CD4-positive, CD25-positive, alpha-beta regulatory T cell (primary cell): ENCODE results near the gene ABHD5. TPM values are rescaled to one million over a fixed set of nuclear protein-coding genes. Genes with fewer than 3 reads are reported as not detected.
"Not testable (repeated sequence)": the region's sequence is repeated elsewhere in the genome, so short reads cannot be mapped to it uniquely, and the experiment has no call there.

Experiments used
- ATAC-seq, 2 donors: fragments of 150-1000 bp; cut with Tn5 transposase; one replicate each; pipeline ENCODE4 v1.10.0; 2021; ENCODE audit warnings: low read depth in 2 of 2, moderate number of reproducible peaks in 2 of 2, moderate library complexity in 1 of 2
- DNase-seq, 3 donors: peaks; one replicate each; pipeline versions ENCODE4 v3.0.0 to v3.0.0-alpha.2; 2012 to 2022; ENCODE audit warnings: mixed read lengths in 1 of 3
- H3K27ac ChIP-seq: one replicate; pipeline ENCODE4 v1.7.0; 2013; ENCODE audit warnings: mild to moderate bottlenecking, low read length; ENCODE audit not compliant: insufficient read depth, poor library complexity, severe bottlenecking
- H3K27me3 ChIP-seq: one replicate; pipeline ENCODE4 v1.7.0; 2013; ENCODE audit warnings: low read length; ENCODE audit not compliant: control insufficient read depth, insufficient read depth
- H3K36me3 ChIP-seq: one replicate; pipeline ENCODE4 v1.7.0; 2013; ENCODE audit warnings: mild to moderate bottlenecking, low read length, moderate library complexity; ENCODE audit not compliant: control insufficient read depth, insufficient read depth
- H3K4me1 ChIP-seq: 2 replicates; pipeline ENCODE4 v1.7.0; 2013; ENCODE audit warnings: mild to moderate bottlenecking, low read length; ENCODE audit not compliant: insufficient read depth, control insufficient read depth, poor library complexity, severe bottlenecking
- H3K4me3 ChIP-seq: one replicate; pipeline ENCODE4 v1.7.0; 2013; ENCODE audit warnings: low read depth, mild to moderate bottlenecking, low read length, moderate library complexity
- H3K9me3 ChIP-seq, 2 experiments: 1 replicate in 1 of 2; 2 replicates in 1 of 2; pipeline ENCODE4 v1.7.0; 2013; ENCODE audit warnings: low read length in 2 of 2, mild to moderate bottlenecking in 1 of 2, moderate library complexity in 1 of 2; ENCODE audit not compliant: control insufficient read depth in 2 of 2
- H3K27ac Mint-ChIP-seq, 3 donors: one replicate each; pipeline ENCODE4 v1.8.0; 2020 to 2022; ENCODE audit warnings: mild to moderate bottlenecking in 3 of 3, mixed read lengths in 3 of 3, moderate library complexity in 2 of 3
- H3K27me3 Mint-ChIP-seq: one replicate; pipeline ENCODE4 v1.8.0; 2022; ENCODE audit warnings: mild to moderate bottlenecking, mixed read lengths
- H3K36me3 Mint-ChIP-seq: one replicate; pipeline ENCODE4 v1.8.0; 2020; ENCODE audit warnings: mixed read lengths
- H3K4me1 Mint-ChIP-seq, 4 donors: one replicate each; pipeline ENCODE4 v1.8.0; 2020 to 2022; ENCODE audit warnings: mixed read lengths in 4 of 4, mild to moderate bottlenecking in 1 of 4
- H3K4me3 Mint-ChIP-seq, 4 donors: one replicate each; pipeline ENCODE4 v1.8.0; 2020 to 2022; ENCODE audit warnings: mild to moderate bottlenecking in 4 of 4, mixed read lengths in 4 of 4, moderate library complexity in 3 of 4
- H3K9me3 Mint-ChIP-seq, 7 donors: one replicate each; pipeline ENCODE4 v1.8.0; 2020 to 2022; ENCODE audit warnings: mixed read lengths in 7 of 7, mild to moderate bottlenecking in 3 of 7, moderate library complexity in 2 of 7
- polyA plus RNA-seq, 4 donors: library from polyadenylated mRNA; unstranded; fragments of 300-500 nt; fragmentation: Illumina TruSeq; gene quantifications; one replicate each; pipeline ENCODE4 v1.2.3, GENCODE V29; 2021
- total RNA-seq: library from RNA; stranded (reverse); gene quantifications from one replicate; pipeline ENCODE4 v1.2.3, GENCODE V29; 2022

ABHD5 gene
- total and polyA plus RNA-seq, 5 donors from 2014 or later: 10.2 to 22.8 (median 15.7) TPM

GRCh38 chr3:43676441-43676840 lies 14.3 kb upstream of the ABHD5 start:
- Histone ChIP-seq H3K4me1 (no peaks in the 10 kb centered on the region), H3K4me3 (no peak overlapping the region), H3K36me3 (no peaks in the 10 kb centered on the region), H3K27me3 (no peaks in the 10 kb centered on the region), H3K27ac (no peak overlapping the region), H3K9me3 (no peaks in the 10 kb centered on the region)
- Mint-ChIP-seq H3K4me1 (no peaks in the 10 kb centered on the region), H3K27me3 (peaks cover 3% of the 10 kb centered on the region), H3K27ac (no peak overlapping the region), H3K36me3 (peaks cover 4% of the 10 kb centered on the region), H3K4me3 (no peak overlapping the region), H3K9me3 (peaks cover 0 to 3% (median 2%) of the 10 kb centered on the region in 7 donors)
- ATAC-seq (no peak), DNase-seq (no peak)

- not testable (repeated sequence) for H3K27me3 ChIP-seq, DNase-seq, H3K4me1 ChIP-seq, H3K36me3 Mint-ChIP-seq, H3K27ac Mint-ChIP-seq, H3K27ac ChIP-seq, H3K4me3 ChIP-seq, H3K4me3 Mint-ChIP-seq, H3K9me3 Mint-ChIP-seq, H3K4me1 Mint-ChIP-seq, H3K36me3 ChIP-seq, H3K9me3 ChIP-seq, ATAC-seq
- H3K27me3 Mint-ChIP-seq: peaks cover 12% of the 10 kb centered on the region
Observed at GRCh38 chr3:43678375-43678774, 12.4 kb upstream of the ABHD5 start.

- not testable (repeated sequence) for H3K27me3 ChIP-seq, H3K4me1 ChIP-seq, DNase-seq, H3K36me3 ChIP-seq, H3K9me3 Mint-ChIP-seq, H3K4me3 ChIP-seq, H3K4me3 Mint-ChIP-seq, H3K4me1 Mint-ChIP-seq, ATAC-seq, H3K27ac ChIP-seq, H3K36me3 Mint-ChIP-seq, H3K27ac Mint-ChIP-seq, H3K9me3 ChIP-seq
- H3K27me3 Mint-ChIP-seq: peaks cover 12% of the 10 kb centered on the region
Observed at GRCh38 chr3:43678887-43679449, 11.8 kb upstream of the ABHD5 start.

- not testable (repeated sequence) for ATAC-seq, H3K9me3 ChIP-seq
- H3K27me3 Mint-ChIP-seq: peaks cover 17% of the 10 kb centered on the region
Observed at GRCh38 chr3:43680857-43681256, 9.9 kb upstream of the ABHD5 start.

GRCh38 chr3:43684944-43685343 lies 5.8 kb upstream of the ABHD5 start:
- Histone ChIP-seq H3K27me3 (no peaks in the 10 kb centered on the region), H3K36me3 (no peaks in the 10 kb centered on the region), H3K4me3 (no peak overlapping the region), H3K27ac (no peak overlapping the region), H3K9me3 (no peaks in the 10 kb centered on the region), H3K4me1 (peaks cover under 1% of the 10 kb centered on the region)
- ATAC-seq (no peak), DNase-seq (no peak)
- Mint-ChIP-seq H3K27me3 (peaks cover 17% of the 10 kb centered on the region), H3K4me1 (peaks cover 0 to 10% (median 5%) of the 10 kb centered on the region in 4 donors), H3K9me3 (peaks cover 0 to 4% (median 2%) of the 10 kb centered on the region in 7 donors), H3K36me3 (no peaks in the 10 kb centered on the region), H3K27ac (no peak overlapping the region), H3K4me3 (no peak overlapping the region)

More at GRCh38 chr3:43680857-43681256, 9.9 kb upstream of the ABHD5 start:
- H3K9me3 Mint-ChIP-seq, H3K27ac Mint-ChIP-seq, DNase-seq, H3K4me1 ChIP-seq, H3K27me3 ChIP-seq, H3K36me3 ChIP-seq, H3K4me3 ChIP-seq, H3K4me1 Mint-ChIP-seq, H3K36me3 Mint-ChIP-seq, H3K4me3 Mint-ChIP-seq, H3K27ac ChIP-seq: not testable (repeated sequence)

GRCh38 chr3:43685921-43686320 lies 4.8 kb upstream of the ABHD5 start:
- Mint-ChIP-seq H3K27me3 (peaks cover 23% of the 10 kb centered on the region), H3K4me3 (no peak overlapping the region), H3K27ac (no peak overlapping the region), H3K9me3 (peaks cover 0 to 3% (median 2%) of the 10 kb centered on the region in 7 donors), H3K36me3 (no peaks in the 10 kb centered on the region), H3K4me1 (peaks cover 0 to 19% (median 9%) of the 10 kb centered on the region in 4 donors)
- no peaks in the 10 kb centered on the region for H3K9me3 ChIP-seq
- ATAC-seq (no peak), DNase-seq (no peak)
- H3K36me3 ChIP-seq: no peaks in the 10 kb centered on the region
- H3K4me3 ChIP-seq: no peak overlapping the region
- H3K4me1 ChIP-seq: peaks cover 6% of the 10 kb centered on the region
- H3K27me3 ChIP-seq: no peaks in the 10 kb centered on the region
- no peak overlapping the region for H3K27ac ChIP-seq

- H3K27ac ChIP-seq: no peak overlapping the region
- no peaks in the 10 kb centered on the region for H3K36me3 Mint-ChIP-seq
- H3K27ac Mint-ChIP-seq: no peak overlapping the region
- no peaks in the 10 kb centered on the region for H3K36me3 ChIP-seq
- no peak overlapping the region for H3K4me3 ChIP-seq
- H3K4me1 Mint-ChIP-seq: peaks cover 0 to 19% (median 9%) of the 10 kb centered on the region in 4 donors
- peaks cover 6% of the 10 kb centered on the region for H3K4me1 ChIP-seq
- ATAC-seq (no peak), DNase-seq (no peak)
- no peaks in the 10 kb centered on the region for H3K27me3 ChIP-seq
- H3K27me3 Mint-ChIP-seq: peaks cover 23% of the 10 kb centered on the region
- H3K9me3 ChIP-seq: no peaks in the 10 kb centered on the region
- no peak overlapping the region for H3K4me3 Mint-ChIP-seq
- H3K9me3 Mint-ChIP-seq: peaks cover 0 to 3% (median 2%) of the 10 kb centered on the region in 7 donors
Observed at GRCh38 chr3:43686333-43686699, 4.4 kb upstream of the ABHD5 start.

- no peaks in the 10 kb centered on the region for H3K36me3 ChIP-seq
- Mint-ChIP-seq H3K4me3 (no peak overlapping the region), H3K9me3 (peaks cover 0 to 3% (median 2%) of the 10 kb centered on the region in 7 donors), H3K27me3 (peaks cover 19% of the 10 kb centered on the region), H3K4me1 (peaks cover 5 to 25% (median 13%) of the 10 kb centered on the region in 4 donors), H3K36me3 (no peaks in the 10 kb centered on the region), H3K27ac (no peak overlapping the region)
- ATAC-seq: no peak
- no peak for DNase-seq
- H3K27me3 ChIP-seq: no peaks in the 10 kb centered on the region
- H3K4me3 ChIP-seq: no peak overlapping the region
- H3K4me1 ChIP-seq: peaks cover 12% of the 10 kb centered on the region
- no peaks in the 10 kb centered on the region for H3K9me3 ChIP-seq
- no peak overlapping the region for H3K27ac ChIP-seq
Observed at GRCh38 chr3:43686700-43687498, 3.8 kb upstream of the ABHD5 start.
